ENCODE measurements around the gene ISLR2. TPM values are rescaled to one million over a fixed set of nuclear protein-coding genes. Genes with fewer than 3 reads are reported as not detected.
"Not testable (repeated sequence)": the region's sequence is repeated elsewhere in the genome, so short reads cannot be mapped to it uniquely, and the experiment has no call there.

ISLR2 gene
- total RNA-seq (2022) (not detected in 2 replicates), Bru-seq, nascent RNA (not detected), BruChase-seq, experiment 1, labeled RNA remaining after a 2-hour chase (not detected), BruChase-seq, experiment 2, labeled RNA remaining after a 6-hour chase (not detected)
- long read RNA-seq, result 0 reads

DNA sequence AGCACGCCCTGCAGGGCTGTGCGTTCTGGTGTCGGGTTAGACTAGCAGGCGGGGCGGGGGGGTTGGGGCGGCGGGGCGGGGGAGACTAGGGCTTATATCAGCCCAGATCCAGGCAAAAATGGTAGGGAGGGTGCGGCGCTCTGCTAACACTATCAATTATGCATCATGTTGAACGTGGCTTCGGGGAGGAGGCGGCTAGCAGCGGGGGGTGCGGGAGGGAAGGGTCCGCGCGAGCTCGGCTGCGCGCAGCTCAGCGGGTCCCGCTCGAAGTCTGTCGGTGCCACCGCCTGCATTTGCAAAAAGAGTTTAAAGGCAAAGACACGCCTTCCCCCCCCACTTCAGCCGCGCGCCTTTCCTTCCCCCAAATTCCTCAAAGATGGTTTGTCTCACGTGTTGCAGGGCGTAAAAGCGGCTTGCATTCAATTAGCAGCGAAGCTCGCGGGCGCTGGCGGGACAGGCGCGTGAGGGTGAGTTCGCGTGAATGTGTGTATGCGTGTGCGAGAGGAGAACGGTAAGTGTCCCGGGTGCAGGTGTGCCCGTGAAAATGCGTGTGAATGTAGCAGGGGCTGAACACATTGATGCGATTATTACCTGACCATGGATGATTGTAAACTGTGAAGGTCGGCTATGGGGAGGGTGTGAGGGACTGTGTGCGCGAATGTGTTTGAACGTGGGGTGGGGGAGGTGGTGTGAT is at the start of gene ISLR2:
Gene ISLR2, plus strand, starts transcription at position 432 of the 694 bp plus-strand sequence. CDS start 2,169 bp downstream, outside the sequence.
- Histone ChIP-seq H3K4me3 (ENCODE audit: low read depth, low read length) (no peak within 1 kb of the TSS), H3K27me3 (replicated peaks; ENCODE audit: control insufficient read depth, insufficient read depth, low read length) (peaks cover 4% of the 10 kb centered on the region), H3K36me3 (ENCODE audit: control insufficient read depth, insufficient read depth, low read length) (no peaks in the 10 kb centered on the region), H3K9me3 (no peaks in the 10 kb centered on the region), H3K4me1 (no peaks in the 10 kb centered on the region)
- Mint-ChIP-seq H3K27ac (ENCODE audit: unreplicated experiment) (no peak within 1 kb of the TSS), H3K4me1 (ENCODE audit: low read depth, unreplicated experiment) (no peaks in the 10 kb centered on the region), H3K4me3 (ENCODE audit: unreplicated experiment) (no peak within 1 kb of the TSS), H3K27me3 (ENCODE audit: insufficient read depth, unreplicated experiment) (peaks cover 47% of the 10 kb centered on the region), H3K36me3 (ENCODE audit: insufficient read depth, unreplicated experiment) (no peaks in the 10 kb centered on the region), H3K9me3 (ENCODE audit: unreplicated experiment) (no peaks in the 10 kb centered on the region)
- POLR2A ChIA-PET, result no interaction called here
- CTCF ChIA-PET, result no interaction called here
- TF ChIP-seq, protein P1, sequence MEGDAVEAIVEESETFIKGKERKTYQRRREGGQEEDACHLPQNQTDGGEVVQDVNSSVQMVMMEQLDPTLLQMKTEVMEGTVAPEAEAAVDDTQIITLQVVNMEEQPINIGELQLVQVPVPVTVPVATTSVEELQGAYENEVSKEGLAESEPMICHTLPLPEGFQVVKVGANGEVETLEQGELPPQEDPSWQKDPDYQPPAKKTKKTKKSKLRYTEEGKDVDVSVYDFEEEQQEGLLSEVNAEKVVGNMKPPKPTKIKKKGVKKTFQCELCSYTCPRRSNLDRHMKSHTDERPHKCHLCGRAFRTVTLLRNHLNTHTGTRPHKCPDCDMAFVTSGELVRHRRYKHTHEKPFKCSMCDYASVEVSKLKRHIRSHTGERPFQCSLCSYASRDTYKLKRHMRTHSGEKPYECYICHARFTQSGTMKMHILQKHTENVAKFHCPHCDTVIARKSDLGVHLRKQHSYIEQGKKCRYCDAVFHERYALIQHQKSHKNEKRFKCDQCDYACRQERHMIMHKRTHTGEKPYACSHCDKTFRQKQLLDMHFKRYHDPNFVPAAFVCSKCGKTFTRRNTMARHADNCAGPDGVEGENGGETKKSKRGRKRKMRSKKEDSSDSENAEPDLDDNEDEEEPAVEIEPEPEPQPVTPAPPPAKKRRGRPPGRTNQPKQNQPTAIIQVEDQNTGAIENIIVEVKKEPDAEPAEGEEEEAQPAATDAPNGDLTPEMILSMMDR (IDR thresholded peaks at IDR 0.05; ENCODE audit: insufficient read depth in 1 of 2, low read depth in 1 of 2, low read length in 1 of 2, severe bottlenecking in 1 of 2, unreplicated experiment in 1 of 2), result no peak
- no TSS peak for BruUV-seq (replicated peaks)
- intact Hi-C loops (cut with micrococcal nuclease; ENCODE audit: unreplicated experiment), result no loop called here
- no peak for DNase-seq

- DNase-seq; H3K27ac Mint-ChIP-seq (ENCODE audit: unreplicated experiment); intact Hi-C loops (cut with micrococcal nuclease; ENCODE audit: unreplicated experiment); H3K9me3 ChIP-seq; H3K4me3 Mint-ChIP-seq (ENCODE audit: unreplicated experiment); H3K27me3 Mint-ChIP-seq (ENCODE audit: insufficient read depth, unreplicated experiment); H3K4me1 Mint-ChIP-seq (ENCODE audit: low read depth, unreplicated experiment); CTCF ChIA-PET; BruUV-seq (replicated peaks); H3K36me3 Mint-ChIP-seq (ENCODE audit: insufficient read depth, unreplicated experiment); H3K27me3 ChIP-seq (replicated peaks; ENCODE audit: control insufficient read depth, insufficient read depth, low read length); H3K9me3 Mint-ChIP-seq (ENCODE audit: unreplicated experiment); POLR2A ChIA-PET; H3K4me3 ChIP-seq (ENCODE audit: low read depth, low read length); H3K4me1 ChIP-seq; H3K36me3 ChIP-seq (ENCODE audit: control insufficient read depth, insufficient read depth, low read length): not testable (repeated sequence)
These were observed 47.9 kb upstream of the ISLR2 start, which contains the start of gene GOLGA6A for GRCh38 chr15:74082450-74082849. TSS of gene GOLGA6A (minus strand) at chr15:74082550. CDS start at chr15:74082509, 41 bp downstream.

DNA sequence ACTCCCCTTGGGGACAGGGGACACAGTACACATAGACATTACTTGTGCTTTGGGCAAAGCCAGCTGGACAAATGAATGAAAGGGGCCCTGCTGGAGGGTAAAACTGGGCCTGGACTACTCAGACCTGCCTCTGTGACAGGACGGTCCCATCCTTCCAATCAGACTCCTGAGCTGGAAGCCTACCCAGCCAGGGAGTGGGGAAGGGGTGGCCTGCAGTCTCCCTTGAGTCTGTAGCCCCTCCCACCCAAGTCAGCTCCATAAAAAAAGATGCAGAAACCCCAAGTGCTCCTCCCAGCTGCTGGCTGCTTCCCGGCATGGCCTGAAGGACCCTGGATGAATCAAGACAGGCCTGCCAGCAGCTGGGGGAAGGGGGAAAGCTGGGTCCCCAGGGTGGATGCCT is 35.8 kb upstream of the ISLR2 start:
- H3K27me3 Mint-ChIP-seq (ENCODE audit: insufficient read depth, unreplicated experiment); CTCF ChIA-PET; H3K4me1 ChIP-seq; H3K27ac Mint-ChIP-seq (ENCODE audit: unreplicated experiment); H3K9me3 Mint-ChIP-seq (ENCODE audit: unreplicated experiment); intact Hi-C loops (cut with micrococcal nuclease; ENCODE audit: unreplicated experiment); H3K4me3 ChIP-seq (ENCODE audit: low read depth, low read length); H3K36me3 ChIP-seq (ENCODE audit: control insufficient read depth, insufficient read depth, low read length); H3K36me3 Mint-ChIP-seq (ENCODE audit: insufficient read depth, unreplicated experiment); H3K9me3 ChIP-seq; POLR2A ChIA-PET; H3K4me1 Mint-ChIP-seq (ENCODE audit: low read depth, unreplicated experiment); H3K4me3 Mint-ChIP-seq (ENCODE audit: unreplicated experiment); BruUV-seq (replicated peaks); DNase-seq; H3K27me3 ChIP-seq (replicated peaks; ENCODE audit: control insufficient read depth, insufficient read depth, low read length): not testable (repeated sequence)

DNA sequence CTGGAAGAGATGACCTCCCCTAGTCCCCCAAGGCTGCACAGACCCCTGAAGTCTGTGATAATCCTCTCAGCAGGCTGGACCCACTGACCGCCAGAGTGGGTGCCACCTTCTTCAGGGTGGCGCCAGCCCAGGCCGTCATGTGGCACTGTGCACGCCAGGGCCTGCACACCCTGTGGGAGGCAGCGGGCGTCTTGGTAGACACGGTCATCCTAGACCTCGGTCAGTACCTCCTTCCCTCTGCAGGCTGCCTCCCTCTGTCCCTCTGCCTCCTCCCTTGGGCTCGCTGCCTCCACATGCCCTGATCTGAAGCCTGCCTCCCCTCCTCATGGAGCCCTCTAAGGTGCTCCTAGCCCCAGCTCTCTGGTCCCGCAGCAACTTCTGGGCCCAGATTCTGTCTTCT is 34.8 kb upstream of the ISLR2 start:
- H3K4me3 ChIP-seq (ENCODE audit: low read depth, low read length); intact Hi-C loops (cut with micrococcal nuclease; ENCODE audit: unreplicated experiment); CTCF ChIA-PET; H3K36me3 Mint-ChIP-seq (ENCODE audit: insufficient read depth, unreplicated experiment); H3K27me3 Mint-ChIP-seq (ENCODE audit: insufficient read depth, unreplicated experiment); H3K27ac Mint-ChIP-seq (ENCODE audit: unreplicated experiment); DNase-seq; POLR2A ChIA-PET; H3K4me3 Mint-ChIP-seq (ENCODE audit: unreplicated experiment); H3K36me3 ChIP-seq (ENCODE audit: control insufficient read depth, insufficient read depth, low read length); H3K4me1 Mint-ChIP-seq (ENCODE audit: low read depth, unreplicated experiment); H3K27me3 ChIP-seq (replicated peaks; ENCODE audit: control insufficient read depth, insufficient read depth, low read length); H3K9me3 Mint-ChIP-seq (ENCODE audit: unreplicated experiment); H3K9me3 ChIP-seq; BruUV-seq (replicated peaks); H3K4me1 ChIP-seq: not testable (repeated sequence)

GRCh38 chr15:74096753-74097474 is 33.5 kb upstream of the ISLR2 start:
- H3K4me3 Mint-ChIP-seq (ENCODE audit: unreplicated experiment); H3K36me3 ChIP-seq (ENCODE audit: control insufficient read depth, insufficient read depth, low read length); BruUV-seq (replicated peaks); H3K4me3 ChIP-seq (ENCODE audit: low read depth, low read length); H3K4me1 Mint-ChIP-seq (ENCODE audit: low read depth, unreplicated experiment); H3K9me3 Mint-ChIP-seq (ENCODE audit: unreplicated experiment); H3K27ac Mint-ChIP-seq (ENCODE audit: unreplicated experiment); DNase-seq; H3K36me3 Mint-ChIP-seq (ENCODE audit: insufficient read depth, unreplicated experiment); H3K27me3 Mint-ChIP-seq (ENCODE audit: insufficient read depth, unreplicated experiment); H3K4me1 ChIP-seq; CTCF ChIA-PET; intact Hi-C loops (cut with micrococcal nuclease; ENCODE audit: unreplicated experiment); POLR2A ChIA-PET; H3K9me3 ChIP-seq; H3K27me3 ChIP-seq (replicated peaks; ENCODE audit: control insufficient read depth, insufficient read depth, low read length): not testable (repeated sequence)

DNA sequence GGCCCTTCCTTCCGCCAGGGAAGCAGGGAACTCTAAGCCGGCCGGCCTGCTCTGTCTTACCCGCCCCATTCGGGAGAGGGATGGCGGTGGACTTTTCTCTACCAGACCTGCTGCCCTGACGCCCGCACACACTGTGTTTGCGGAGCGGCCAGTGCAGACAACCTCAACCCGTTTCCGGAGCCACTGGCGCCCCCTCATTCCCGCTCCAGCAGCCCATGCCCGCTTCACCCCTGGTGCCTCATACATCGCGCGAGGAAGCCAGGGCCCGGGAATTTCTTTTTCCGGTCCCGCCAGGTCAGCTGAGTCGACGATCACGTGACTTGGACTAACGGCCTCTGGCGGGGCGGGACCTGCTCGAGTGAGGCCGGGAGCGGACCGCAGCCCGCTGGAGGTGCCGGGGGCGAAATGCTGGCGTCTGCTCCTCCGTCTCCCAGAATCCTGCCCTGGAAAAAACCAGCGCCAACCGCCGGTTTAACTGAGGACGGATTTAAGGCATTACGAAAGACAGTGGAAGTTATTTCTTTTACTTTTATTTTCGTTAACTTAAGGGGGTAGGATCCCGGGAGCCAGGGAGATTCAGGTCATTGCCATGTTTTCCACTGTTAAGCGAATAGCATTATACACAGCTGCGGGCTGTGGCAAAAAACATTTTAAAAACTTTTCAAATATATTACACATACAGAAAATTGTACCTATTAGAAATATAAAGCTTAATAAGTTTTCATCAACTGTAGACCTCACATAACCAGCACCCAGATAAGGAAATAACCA is 30.2 kb upstream of the ISLR2 start:
- BruUV-seq (replicated peaks); intact Hi-C loops (cut with micrococcal nuclease; ENCODE audit: unreplicated experiment); H3K4me1 ChIP-seq; H3K4me1 Mint-ChIP-seq (ENCODE audit: low read depth, unreplicated experiment); H3K27me3 Mint-ChIP-seq (ENCODE audit: insufficient read depth, unreplicated experiment); H3K9me3 ChIP-seq; CTCF ChIA-PET; H3K9me3 Mint-ChIP-seq (ENCODE audit: unreplicated experiment); H3K27me3 ChIP-seq (replicated peaks; ENCODE audit: control insufficient read depth, insufficient read depth, low read length); POLR2A ChIA-PET; H3K36me3 Mint-ChIP-seq (ENCODE audit: insufficient read depth, unreplicated experiment); H3K36me3 ChIP-seq (ENCODE audit: control insufficient read depth, insufficient read depth, low read length): not testable (repeated sequence)
- Mint-ChIP-seq H3K27ac (ENCODE audit: unreplicated experiment) (peak overlapping the region; percentile 97), H3K4me3 (ENCODE audit: unreplicated experiment) (peak overlapping the region; percentile 98)
- DNase-seq, result peak; percentile 91 to 94
- H3K4me3 ChIP-seq (ENCODE audit: low read depth, low read length), result peak overlapping the region; percentile 49

Measured in Caco-2 (cell line).